HG02970 (cell line): ENCODE measurements around the gene CXXC5.

Experiments
- ATAC-seq: cut with Tn5 transposase; IDR thresholded peaks from one replicate; pipeline ENCODE4 v1.9.1; 2021; ENCODE audit warnings: mild to moderate bottlenecking, moderate library complexity, moderate number of reproducible peaks; ENCODE audit not compliant: unreplicated experiment, low FRiP score

CXXC5 gene

DNA sequence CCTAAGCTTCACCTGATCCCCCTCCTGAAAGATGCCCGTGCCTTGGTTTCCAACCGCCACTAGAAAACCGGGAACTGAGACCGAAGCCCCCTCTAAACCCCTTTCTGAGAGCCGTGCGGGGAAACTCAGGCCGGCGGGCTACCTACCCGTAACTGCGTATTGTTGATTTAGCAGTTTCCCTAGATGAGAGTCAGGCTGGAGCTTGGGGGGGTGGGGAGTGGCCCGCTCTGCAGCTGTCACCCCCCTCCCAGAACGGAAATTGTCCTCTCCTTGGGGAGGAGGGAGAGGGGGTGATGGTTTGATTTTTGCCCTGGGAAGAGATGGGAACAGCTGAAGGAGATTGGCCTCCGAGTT lies 2.5 kb downstream of the CXXC5 start:
- no peak for ATAC-seq

GRCh38 chr5:139651043-139651834 lies 3.1 kb downstream of the CXXC5 start:
- peak; percentile 1 for ATAC-seq

GRCh38 chr5:139651853-139652787 lies 4.0 kb downstream of the CXXC5 start:
- ATAC-seq, result peak; percentile 42

DNA sequence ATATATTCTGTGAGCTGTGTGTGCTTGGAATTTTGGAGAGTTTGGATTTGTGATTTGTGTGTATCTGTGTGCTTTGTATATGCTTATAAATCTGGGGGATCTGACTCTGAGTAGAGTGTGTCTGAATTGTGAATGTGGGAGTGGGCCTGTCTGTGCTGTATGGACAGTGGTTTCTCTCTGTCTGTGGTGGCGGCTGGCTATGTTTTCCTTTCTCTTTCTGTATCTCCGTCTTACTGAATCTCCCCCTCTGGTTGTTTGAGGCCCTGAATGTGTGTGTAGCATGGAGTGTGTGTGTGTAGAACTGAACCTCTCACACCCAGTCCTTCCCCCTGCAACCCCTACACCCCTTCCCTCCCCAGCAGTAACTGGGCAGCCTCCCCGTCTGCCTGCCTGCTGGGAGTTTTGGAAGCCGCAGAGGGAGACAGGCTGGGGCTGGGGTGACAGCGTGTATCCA lies 4.7 kb downstream of the CXXC5 start:
- no peak for ATAC-seq

- no peak for ATAC-seq
Observed at GRCh38 chr5:139653616-139654015, 5.5 kb downstream of the CXXC5 start.

DNA sequence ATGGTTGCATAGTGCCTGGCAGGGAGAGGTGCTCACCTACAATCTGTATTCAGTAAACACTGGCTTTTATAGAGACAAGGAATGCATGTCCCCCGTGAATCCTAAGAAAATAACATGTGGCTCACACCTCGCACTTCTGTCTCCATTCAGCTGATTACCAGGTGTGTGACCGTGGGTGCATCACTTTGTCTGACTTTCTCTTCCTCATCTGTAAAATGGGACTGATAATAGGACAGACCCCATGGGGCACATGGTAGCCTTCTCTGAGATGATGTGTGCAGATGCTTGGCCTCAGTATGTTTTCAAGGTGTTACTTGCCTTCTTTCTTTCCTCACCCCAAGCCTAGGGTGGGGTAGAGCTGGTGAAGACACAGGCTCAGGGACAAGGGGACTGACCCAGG lies 6.3 kb downstream of the CXXC5 start:
- ATAC-seq, result no peak

DNA sequence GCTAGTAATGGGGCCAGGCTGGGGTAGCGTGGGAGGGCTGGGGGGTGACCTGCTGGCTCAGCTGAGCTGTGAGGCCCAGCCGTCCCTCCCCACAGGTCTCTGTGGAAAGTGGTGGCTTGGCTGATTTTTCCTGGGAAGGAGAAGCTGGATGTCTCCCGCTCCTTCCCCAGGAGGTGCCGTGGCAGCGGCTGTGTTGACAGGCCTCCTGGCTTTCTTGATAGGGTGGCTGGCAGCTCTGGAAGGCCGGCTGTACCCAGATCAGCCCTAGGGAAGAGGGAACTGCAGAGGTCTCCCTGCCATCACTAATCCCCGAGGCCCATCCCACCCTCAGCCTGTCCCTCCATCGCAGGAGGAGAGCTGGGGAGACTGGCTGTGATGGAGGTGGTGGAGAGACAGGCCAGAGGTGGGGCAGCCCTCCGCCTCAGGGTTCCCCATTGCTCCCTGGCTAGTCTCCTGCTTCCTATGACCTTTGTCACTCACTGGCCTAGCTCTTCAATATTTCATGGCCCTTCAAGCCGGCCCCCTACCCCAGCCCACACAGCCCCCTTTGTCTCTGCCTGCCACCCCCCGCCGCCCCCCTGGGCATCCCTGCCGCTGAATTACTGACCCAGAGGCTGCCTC lies 6.8 kb downstream of the CXXC5 start:
- ATAC-seq, result no peak

DNA sequence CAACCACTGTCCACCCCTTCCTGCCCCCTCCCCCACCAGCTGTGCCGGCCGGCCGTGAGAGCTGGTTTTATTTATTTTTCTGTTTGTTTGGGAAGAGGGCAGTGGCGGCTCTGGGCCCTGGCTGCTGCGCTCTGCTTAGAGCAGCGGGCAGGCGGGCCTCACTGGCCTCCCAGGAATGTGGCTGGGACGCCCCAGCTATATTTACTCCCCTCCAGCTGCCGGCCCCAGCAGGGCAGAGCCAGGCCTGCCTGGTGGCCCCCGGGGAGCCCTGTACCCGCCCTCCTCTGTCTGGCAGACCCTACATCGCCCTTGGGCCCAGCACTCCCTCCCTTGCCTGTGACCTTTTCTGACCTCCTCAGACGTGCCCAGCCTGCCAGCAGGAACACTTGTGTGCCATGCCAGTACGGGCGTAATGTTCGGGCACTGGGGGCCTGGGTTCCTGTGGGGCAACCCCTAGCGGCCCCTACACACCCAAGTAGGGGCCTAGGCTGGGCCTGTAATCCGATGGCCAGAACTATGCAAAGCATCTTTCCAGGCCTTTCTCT lies 7.7 kb downstream of the CXXC5 start:
- ATAC-seq, result no peak

GRCh38 chr5:139657363-139658321 lies 9.5 kb downstream of the CXXC5 start:
- ATAC-seq, result no peak

- ATAC-seq, result no peak
Observed at GRCh38 chr5:139658501-139658927, 10.4 kb downstream of the CXXC5 start.

- no peak for ATAC-seq
Observed at GRCh38 chr5:139658928-139659667, 10.9 kb downstream of the CXXC5 start.

DNA sequence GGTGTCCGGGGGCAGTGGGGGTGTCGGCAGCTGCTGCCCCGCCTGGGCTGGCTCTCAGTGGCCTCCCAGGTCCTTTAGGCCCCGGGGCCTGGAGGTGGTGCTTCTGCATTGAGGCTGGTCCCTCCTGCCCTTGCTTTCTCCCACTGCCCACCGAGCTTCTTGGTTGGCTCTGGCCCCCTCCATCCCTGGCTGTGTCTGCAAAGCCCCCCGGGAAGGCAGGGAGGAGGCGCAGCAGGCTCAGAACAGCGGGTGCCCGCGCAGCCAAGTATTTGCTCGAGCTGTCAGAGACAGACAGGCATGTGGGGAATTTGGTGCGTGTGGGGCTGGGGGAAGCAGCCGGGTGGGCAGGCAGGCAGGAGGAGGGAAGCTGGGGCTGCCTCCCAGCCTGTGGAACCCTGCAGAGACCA lies 11.5 kb downstream of the CXXC5 start:
- ATAC-seq, result no peak

DNA sequence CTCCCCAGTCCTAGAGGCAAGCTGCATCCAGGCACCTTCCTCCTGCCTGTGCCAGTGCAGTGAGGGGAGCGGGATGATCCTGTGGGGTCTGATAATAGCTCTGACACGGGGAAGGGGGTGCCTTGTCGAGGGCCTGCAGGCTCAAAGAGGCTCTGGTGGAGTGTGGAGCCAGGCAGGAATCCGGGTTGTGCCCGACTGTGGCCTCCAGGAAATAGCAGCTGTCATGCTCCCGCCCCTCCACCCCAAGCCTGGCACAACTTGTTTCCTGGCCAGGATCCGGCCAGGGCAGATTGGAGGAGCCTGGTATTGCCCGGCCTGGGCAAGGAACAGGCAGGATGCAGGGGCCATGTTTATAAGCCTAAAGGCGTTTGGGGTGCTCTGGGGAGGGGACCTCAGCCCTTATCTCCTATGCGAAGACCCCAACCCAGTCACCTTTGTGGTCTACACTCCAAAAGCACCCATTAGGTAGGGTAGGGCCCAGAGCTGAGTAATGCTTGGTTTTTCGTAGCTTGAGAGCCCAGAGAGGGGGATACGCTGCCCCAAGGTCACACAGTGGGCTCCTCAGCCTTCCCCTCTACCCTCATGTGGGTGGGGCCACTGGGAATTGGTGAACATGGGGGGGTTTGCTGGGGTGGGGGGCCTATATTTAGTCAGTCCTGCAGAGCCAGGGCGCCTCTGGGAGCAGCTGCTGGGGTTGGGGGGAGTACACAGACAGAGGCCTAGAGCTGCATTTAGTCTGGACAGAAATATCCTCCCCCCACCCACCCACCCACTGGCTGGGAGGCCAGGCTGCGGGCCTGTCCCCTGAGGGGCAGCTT lies 12.2 kb downstream of the CXXC5 start:
- no peak for ATAC-seq

- no peak for ATAC-seq
Observed at GRCh38 chr5:139660923-139661814, 13.0 kb downstream of the CXXC5 start.

DNA sequence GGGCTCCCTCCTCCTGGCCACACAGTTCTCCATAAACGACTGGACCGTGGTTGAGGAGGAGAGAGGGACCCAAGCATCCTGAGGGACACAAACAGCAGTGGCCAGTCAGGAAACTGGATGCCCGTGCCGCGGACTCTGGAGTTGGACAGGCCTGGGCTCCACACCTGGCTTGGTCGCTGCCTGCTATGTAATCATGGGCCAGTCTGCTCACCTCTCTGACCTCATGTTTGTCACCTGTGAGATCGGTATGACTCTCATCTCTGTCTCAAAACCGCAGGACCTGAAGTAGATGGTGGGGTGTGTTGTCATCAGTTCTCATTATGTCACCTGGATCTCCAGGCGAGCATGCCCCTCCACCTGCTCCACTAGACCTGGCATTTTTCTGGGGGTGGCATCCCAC lies 14.5 kb downstream of the CXXC5 start:
- no peak for ATAC-seq

DNA sequence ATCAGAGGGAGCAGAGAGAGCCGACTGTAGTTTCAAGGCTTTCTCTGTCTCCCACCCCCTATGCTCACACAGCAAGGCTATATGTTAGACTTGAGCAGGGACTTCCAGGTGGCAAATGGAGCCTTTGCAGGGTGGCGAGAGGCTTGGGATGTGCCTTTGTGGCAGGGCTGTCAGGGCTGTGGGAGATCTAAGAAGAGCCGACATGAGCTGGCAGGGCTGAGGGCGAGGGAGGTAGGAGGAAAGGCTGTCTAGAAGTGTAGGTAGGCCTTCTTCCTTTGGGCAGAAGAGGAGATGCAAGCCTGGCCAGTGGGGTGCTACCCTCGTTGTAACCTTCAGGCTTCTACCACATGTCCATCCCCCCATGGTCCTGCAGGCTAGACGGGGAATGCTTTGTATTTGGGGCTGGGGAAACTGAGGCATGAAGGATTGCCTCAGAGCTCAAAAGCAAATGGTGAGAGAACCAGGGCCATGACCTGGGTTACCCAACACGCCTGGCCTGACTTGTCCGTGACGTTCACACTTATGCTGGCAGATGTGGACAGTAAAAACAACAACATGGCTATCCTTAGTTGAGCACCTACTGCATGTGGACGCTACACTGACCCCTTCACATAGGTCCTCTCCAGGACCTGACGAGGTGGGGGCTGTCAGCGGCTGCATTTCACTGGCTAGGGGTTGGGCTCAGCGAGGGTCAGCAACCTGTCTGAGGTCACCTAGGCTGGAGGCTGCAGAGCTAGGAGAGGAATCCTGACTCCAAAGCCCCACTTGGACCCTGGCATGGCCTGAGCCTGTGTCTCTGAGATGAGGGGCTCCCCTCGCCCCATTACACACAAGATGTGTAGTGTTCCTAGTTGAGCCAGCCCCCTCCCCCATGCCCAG lies 15.3 kb downstream of the CXXC5 start:
- ATAC-seq, result no peak
